GM12878 (cell line): ENCODE data around the gene BNIP1. TPM values are rescaled to one million over a fixed set of nuclear protein-coding genes. Genes with fewer than 3 reads are reported as not detected.

ENCODE experiments used
- ATAC-seq: fragments of 200-7000 bp; cut with Tn5 transposase; 3 replicates; pipeline ENCODE4 v1.9.1; 2020; ENCODE audit warnings: mild to moderate bottlenecking, moderate library complexity
- BruUV-seq: library from RNA; stranded (reverse); fragments of 400-500 nt; replicated peaks from 2 replicates; lab custom pipeline; 2021; lab: Mats Ljungman, UMichigan
- CTCF ChIA-PET: fragments of 300-600 bp; sonication (Branson Sonifier 250); formaldehyde crosslinking; extraction: SDS; loops from one replicate; lab custom pipeline; 2021; ENCODE audit warnings: inconsistent platforms; lab: Yijun Ruan, JAX
- POLR2A ChIA-PET: fragments of 350-600 bp; formaldehyde crosslinking; extraction: SDS; loops from one replicate; lab custom pipeline; 2021; ENCODE audit warnings: inconsistent platforms; lab: Charles Lee
- RAD21 ChIA-PET: fragments of 300-600 bp; sonication (Branson Sonifier 250); formaldehyde crosslinking; loops from one replicate; lab custom pipeline; 2023; ENCODE audit warnings: antibody characterized with exemption; ENCODE audit not compliant: unreplicated experiment; lab: Charles Lee
- SMC1A ChIA-PET: fragments of 300-600 bp; sonication (Branson Sonifier 250); formaldehyde crosslinking; loops from one replicate; lab custom pipeline; 2023; ENCODE audit not compliant: unreplicated experiment, uncharacterized antibody; lab: Charles Lee
- DNase-seq: peaks from one replicate; pipeline ENCODE4 v3.0.0-alpha.2; 2011; ENCODE audit warnings: low read depth, low spot score
- FAIRE-seq: peaks from 3 replicates; lab custom pipeline; 2011; peaks lifted over from hg19 to GRCh38; lab: Jason Lieb, UNC
- H2AFZ ChIP-seq: 2 replicates; pipeline ENCODE4 v1.6.0; 2011; ENCODE audit warnings: low read depth, low read length, control low read depth; ENCODE audit not compliant: control insufficient read depth
- H3K27ac ChIP-seq: 2 replicates; pipeline ENCODE4 v1.5.1; 2011; ENCODE audit warnings: control low read depth; ENCODE audit not compliant: control insufficient read depth, insufficient read depth
- H3K27me3 ChIP-seq, 2 experiments: replicated peaks in 1 of 2; 2 replicates each; pipeline versions ENCODE4 v1.6.0 to v1.6.1; 2011; ENCODE audit warnings: low read length in 1 of 2; ENCODE audit not compliant: control insufficient read depth in 2 of 2, insufficient read depth in 2 of 2
- H3K36me3 ChIP-seq, 2 experiments: 2 replicates each; pipeline ENCODE4 v1.5.1; 2011; ENCODE audit warnings: low read length in 1 of 2; ENCODE audit not compliant: control insufficient read depth in 2 of 2, insufficient read depth in 2 of 2
- H3K4me1 ChIP-seq: 2 replicates; pipeline ENCODE4 v1.6.1; 2011; ENCODE audit warnings: mild to moderate bottlenecking, low read length, moderate library complexity, mixed read lengths; ENCODE audit not compliant: control insufficient read depth, insufficient read depth
- H3K4me2 ChIP-seq: 2 replicates; pipeline ENCODE4 v1.6.0; 2011; ENCODE audit warnings: control low read depth; ENCODE audit not compliant: control insufficient read depth, insufficient read depth
- H3K4me3 ChIP-seq: fragments of 200-600 bp; sonication (generic); 2 replicates; pipeline ENCODE4 v1.5.1; 2016
- H3K79me2 ChIP-seq: 2 replicates; pipeline ENCODE4 v1.6.0; 2011; ENCODE audit warnings: low read length; ENCODE audit not compliant: control insufficient read depth, insufficient read depth
- H3K9ac ChIP-seq: 2 replicates; pipeline ENCODE4 v1.8.0; 2011; ENCODE audit warnings: low read length, control low read depth, mixed read lengths; ENCODE audit not compliant: control insufficient read depth, insufficient read depth
- H3K9me3 ChIP-seq: replicated peaks from 3 replicates; pipeline ENCODE4 v1.5.1; 2011; ENCODE audit warnings: mild to moderate bottlenecking, low read length; ENCODE audit not compliant: control insufficient read depth, insufficient read depth
- H4K20me1 ChIP-seq: 2 replicates; pipeline ENCODE4 v1.6.0; 2011; ENCODE audit not compliant: control insufficient read depth, insufficient read depth
- CBX5 ChIP-seq: sonication (generic); IDR thresholded peaks from 2 replicates; pipeline ENCODE4 v1.6.1; 2016; ENCODE audit warnings: low read depth, moderate library complexity, mild to moderate bottlenecking, inconsistent platforms
- EZH2 ChIP-seq: IDR thresholded peaks from 2 replicates; pipeline ENCODE4 v1.6.1; 2012; ENCODE audit warnings: low read depth, mild to moderate bottlenecking, control low read depth, inconsistent platforms, low read length, borderline replicate concordance; ENCODE audit not compliant: control insufficient read depth
- FOS ChIP-seq: IDR thresholded peaks from 3 replicates; pipeline ENCODE4 v1.6.1; 2011; ENCODE audit warnings: borderline replicate concordance; ENCODE audit not compliant: insufficient read length; ENCODE audit errors: extremely low read depth
- HCFC1 ChIP-seq: fragments of 150-350 bp; IDR thresholded peaks from 2 replicates; pipeline ENCODE4 v1.6.1; 2014; ENCODE audit warnings: low read length
- JUNB ChIP-seq: IDR thresholded peaks from 2 replicates; pipeline ENCODE4 v1.6.1; 2016; ENCODE audit warnings: antibody characterized with exemption, mild to moderate bottlenecking
- NFYA ChIP-seq: IDR thresholded peaks from 2 replicates; pipeline ENCODE4 v1.6.1; 2011; ENCODE audit warnings: low read depth, mild to moderate bottlenecking, low read length, improper control_type of control experiment, borderline replicate concordance
- NR2C1 ChIP-seq: fragments of 450-650 bp; IDR thresholded peaks from 2 replicates; pipeline ENCODE4 v1.6.1; 2017; ENCODE audit warnings: antibody characterized with exemption, mild to moderate bottlenecking, moderate library complexity
- NRF1 ChIP-seq: conservative IDR thresholded peaks from 2 replicates; pipeline ENCODE4 v1.6.1; 2011; ENCODE audit warnings: mild to moderate bottlenecking, low read depth, low read length, improper control_type of control experiment
- POU2F2 ChIP-seq: IDR thresholded peaks from 3 replicates; pipeline ENCODE4 v1.6.1; 2011; ENCODE audit warnings: low read depth, mild to moderate bottlenecking, low read length, borderline replicate concordance
- RB1 ChIP-seq: fragments of 450-650 bp; formaldehyde crosslinking; IDR thresholded peaks from 2 replicates; pipeline ENCODE4 v1.6.1; 2017; ENCODE audit warnings: mild to moderate bottlenecking, borderline replicate concordance
- RELA ChIP-seq: fragments of 450-650 bp; IDR thresholded peaks from 2 replicates; pipeline ENCODE4 v1.8.0; 2014; ENCODE audit warnings: borderline replicate concordance; ENCODE audit not compliant: partially characterized antibody
- SIX5 ChIP-seq: IDR thresholded peaks from 2 replicates; pipeline ENCODE4 v1.6.1; 2011; ENCODE audit warnings: mild to moderate bottlenecking, low read depth, low read length, moderate library complexity; ENCODE audit not compliant: severe bottlenecking
- SMAD1 ChIP-seq: fragments of 450-650 bp; IDR thresholded peaks from 2 replicates; pipeline ENCODE4 v1.6.1; 2018; ENCODE audit warnings: mild to moderate bottlenecking, low read depth; ENCODE audit not compliant: partially characterized antibody
- SREBF2 ChIP-seq: IDR thresholded peaks from 2 replicates; pipeline ENCODE4 v1.6.1; 2012; ENCODE audit warnings: mild to moderate bottlenecking, low read length
- SRF ChIP-seq, 2 experiments: IDR thresholded peaks; 2 replicates each; pipeline ENCODE4 v1.6.1; 2011; ENCODE audit warnings: low read depth in 2 of 2, low read length in 2 of 2, mild to moderate bottlenecking in 1 of 2, moderate library complexity in 1 of 2
- SUZ12 ChIP-seq: fragments of 200-600 bp; sonication (generic); IDR thresholded peaks from one replicate; pipeline ENCODE4 v1.6.1; 2018; ENCODE audit warnings: antibody characterized with exemption, mild to moderate bottlenecking; ENCODE audit not compliant: unreplicated experiment
- WGBS: methylation state at CpG from one replicate; pipeline ENCODE4 v1.1.6; 2016; ENCODE audit warnings: low lambda C conversion rate; ENCODE audit not compliant: insufficient replicate concordance, insufficient coverage; ENCODE audit errors: missing lambda C conversion rate; 5-methylcytosine and 5-hydroxymethylcytosine counted together
- in situ Hi-C: fragments of 300-500 bp; cut with MboI; formaldehyde crosslinking; loops from 9 replicates; pipeline ENCODE4 v1.14.3; 2018; ENCODE audit warnings: mixed read lengths
- intact Hi-C: fragments of 100-400 bp; cut with micrococcal nuclease; formaldehyde crosslinking; loops from one replicate; pipeline ENCODE4 v1.14.2; 2022; ENCODE audit not compliant: unreplicated experiment
- polyA plus RNA-seq, 11 experiments: library from polyadenylated mRNA; depleted of rRNA in 4 of 11; unstranded in 6 of 11; stranded (reverse) in 5 of 11; fragments of >200 nt; fragmentation: Nextera tagmentation in 4 of 11; fragmentation: Illumina TruSeq in 1 of 11; extraction: Ambion mirVana in 4 of 11; extraction: Trizol in 1 of 11; gene quantifications; 1 replicate in 1 of 11; 2 replicates in 10 of 11; pipeline versions ENCODE4 v1.2.1 to v1.2.3, GENCODE V29; 2011 to 2016; ENCODE audit warnings: inconsistent platforms in 2 of 11, missing spikeins in 2 of 11, low read depth in 1 of 11
- total RNA-seq, 4 experiments: library from RNA; depleted of rRNA in 3 of 4; stranded (reverse); fragments of >200 nt in 3 of 4; fragmentation: Illumina TruSeq in 1 of 4; extraction: Trizol in 1 of 4; gene quantifications; 2 replicates each; pipeline versions ENCODE4 v1.2.1 to v1.2.3, GENCODE V29; 2013 to 2021
- TF ChIP-seq, protein P1 (sequence below): IDR thresholded peaks from 2 replicates; pipeline ENCODE4 v1.6.1; 2011; ENCODE audit warnings: low read depth, low read length, improper control_type of control experiment, borderline replicate concordance
- TF ChIP-seq, protein P2 (sequence below): fragments of 450-650 bp; formaldehyde crosslinking; IDR thresholded peaks from 2 replicates; pipeline ENCODE4 v1.5.0; 2022; ENCODE audit warnings: mild to moderate bottlenecking, missing genetic modification characterization
- TF ChIP-seq, protein P3 (sequence below): IDR thresholded peaks from 2 replicates; pipeline ENCODE4 v1.6.1; 2012; ENCODE audit warnings: low read depth, low read length, improper control_type of control experiment

The BNIP1 gene
- total and polyA plus RNA-seq, 10 of the 15 experiments (the other 5 are each of a cell fraction or from before 2014, with no cell fraction given) = 20.5 to 62.5 (median 27.4) TPM

DNA sequence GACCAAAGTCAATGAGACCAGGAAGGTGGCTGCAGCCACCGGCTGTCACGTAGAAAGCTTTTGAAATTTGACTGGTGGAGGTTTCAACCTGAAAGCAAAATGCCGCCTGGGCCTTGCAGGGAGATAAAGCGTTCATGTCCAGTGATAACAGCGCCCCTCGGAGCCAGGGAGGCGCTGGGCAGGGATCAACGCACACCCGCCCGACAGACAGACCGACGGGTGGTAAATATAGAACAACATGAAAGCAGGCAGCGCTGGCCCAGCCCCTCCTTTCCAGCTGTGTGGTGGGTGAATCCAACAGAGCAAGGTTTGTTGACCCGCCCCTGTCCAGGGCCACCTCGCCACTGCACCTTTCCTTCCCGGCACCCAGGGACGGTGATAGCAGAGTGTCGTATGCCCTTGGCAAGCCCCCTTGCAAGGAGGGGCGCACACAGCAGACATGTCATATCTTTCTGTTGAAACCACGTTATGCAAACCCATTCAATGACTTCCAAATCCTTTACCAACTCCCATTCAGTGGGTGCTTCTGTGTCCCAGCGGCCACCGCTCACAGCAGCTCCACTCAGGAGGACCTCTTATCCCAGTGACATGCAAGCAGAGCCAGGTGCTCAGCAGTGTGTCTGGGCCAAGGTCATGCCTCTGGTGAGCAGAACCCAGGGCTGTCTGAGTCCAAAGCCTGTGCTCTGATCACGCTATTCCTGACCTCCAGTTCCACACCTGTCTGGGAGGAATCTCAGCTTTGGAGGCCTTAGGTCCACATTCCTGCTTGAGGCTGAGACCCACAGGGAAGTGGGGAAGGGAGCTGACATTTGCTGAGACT lies 52.0 kb downstream of the BNIP1 start:
- 51% methylated on average over 23 of the region's 23 CpGs for WGBS
- no peak for TF ChIP-seq EZH2
- no peak for TF ChIP-seq HCFC1
- no peak for TF ChIP-seq SUZ12
- no peak for TF ChIP-seq RB1
- no peak for TF ChIP-seq FOS
- no peak for TF ChIP-seq SREBF2
- TF ChIP-seq RELA = no peak
- no peak for TF ChIP-seq POU2F2
- no peak for TF ChIP-seq SIX5
- no peak for TF ChIP-seq NRF1
- TF ChIP-seq, protein P1, sequence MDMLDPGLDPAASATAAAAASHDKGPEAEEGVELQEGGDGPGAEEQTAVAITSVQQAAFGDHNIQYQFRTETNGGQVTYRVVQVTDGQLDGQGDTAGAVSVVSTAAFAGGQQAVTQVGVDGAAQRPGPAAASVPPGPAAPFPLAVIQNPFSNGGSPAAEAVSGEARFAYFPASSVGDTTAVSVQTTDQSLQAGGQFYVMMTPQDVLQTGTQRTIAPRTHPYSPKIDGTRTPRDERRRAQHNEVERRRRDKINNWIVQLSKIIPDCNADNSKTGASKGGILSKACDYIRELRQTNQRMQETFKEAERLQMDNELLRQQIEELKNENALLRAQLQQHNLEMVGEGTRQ = no peak
- TF ChIP-seq CBX5 = no peak
- TF ChIP-seq, protein P2, sequence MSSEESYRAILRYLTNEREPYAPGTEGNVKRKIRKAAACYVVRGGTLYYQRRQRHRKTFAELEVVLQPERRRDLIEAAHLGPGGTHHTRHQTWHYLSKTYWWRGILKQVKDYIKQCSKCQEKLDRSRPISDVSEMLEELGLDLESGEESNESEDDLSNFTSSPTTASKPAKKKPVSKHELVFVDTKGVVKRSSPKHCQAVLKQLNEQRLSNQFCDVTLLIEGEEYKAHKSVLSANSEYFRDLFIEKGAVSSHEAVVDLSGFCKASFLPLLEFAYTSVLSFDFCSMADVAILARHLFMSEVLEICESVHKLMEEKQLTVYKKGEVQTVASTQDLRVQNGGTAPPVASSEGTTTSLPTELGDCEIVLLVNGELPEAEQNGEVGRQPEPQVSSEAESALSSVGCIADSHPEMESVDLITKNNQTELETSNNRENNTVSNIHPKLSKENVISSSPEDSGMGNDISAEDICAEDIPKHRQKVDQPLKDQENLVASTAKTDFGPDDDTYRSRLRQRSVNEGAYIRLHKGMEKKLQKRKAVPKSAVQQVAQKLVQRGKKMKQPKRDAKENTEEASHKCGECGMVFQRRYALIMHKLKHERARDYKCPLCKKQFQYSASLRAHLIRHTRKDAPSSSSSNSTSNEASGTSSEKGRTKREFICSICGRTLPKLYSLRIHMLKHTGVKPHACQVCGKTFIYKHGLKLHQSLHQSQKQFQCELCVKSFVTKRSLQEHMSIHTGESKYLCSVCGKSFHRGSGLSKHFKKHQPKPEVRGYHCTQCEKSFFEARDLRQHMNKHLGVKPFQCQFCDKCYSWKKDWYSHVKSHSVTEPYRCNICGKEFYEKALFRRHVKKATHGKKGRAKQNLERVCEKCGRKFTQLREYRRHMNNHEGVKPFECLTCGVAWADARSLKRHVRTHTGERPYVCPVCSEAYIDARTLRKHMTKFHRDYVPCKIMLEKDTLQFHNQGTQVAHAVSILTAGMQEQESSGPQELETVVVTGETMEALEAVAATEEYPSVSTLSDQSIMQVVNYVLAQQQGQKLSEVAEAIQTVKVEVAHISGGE (CRISPR knock-in tag) = no peak
- TF ChIP-seq SRF (IDR thresholded peaks at IDR 0.05; ENCODE audit: low read depth in 2 of 2, low read length in 2 of 2) = no peak
- no peak for TF ChIP-seq SMAD1
- TF ChIP-seq, protein P3, sequence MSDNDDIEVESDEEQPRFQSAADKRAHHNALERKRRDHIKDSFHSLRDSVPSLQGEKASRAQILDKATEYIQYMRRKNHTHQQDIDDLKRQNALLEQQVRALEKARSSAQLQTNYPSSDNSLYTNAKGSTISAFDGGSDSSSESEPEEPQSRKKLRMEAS = no peak
- TF ChIP-seq JUNB = no peak
- TF ChIP-seq NR2C1 = no peak
- TF ChIP-seq NFYA = no peak
- ChIA-PET CTCF (interaction anchor here (1.1 kb wide), 1 partner anchor 9 kb away, joined by 3 read pairs; no protein-coding TSS in a partner anchor), POLR2A (no interaction called here), SMC1A (interaction anchor here (0.6 kb wide), 1 partner anchor 120 kb away, joined by 3 read pairs; no protein-coding TSS in a partner anchor), RAD21 (interaction anchor here (1.6 to 1.7 kb wide), 2 partner anchors 7 to 212 kb away, joined by 3 to 4 read pairs; partner anchors contain the start of gene ATP6V0E1)
- H3K27ac ChIP-seq = no peak overlapping the region
- H3K27me3 ChIP-seq = peaks cover 0 to 1% of the 10 kb centered on the region in 2 experiments; a peak in 1 of 4 replicates
- no peak overlapping the region for H3K4me3 ChIP-seq
- no TSS peak for BruUV-seq
- no peak overlapping the region for H2AFZ ChIP-seq
- no peaks in the 10 kb centered on the region for H3K79me2 ChIP-seq
- ATAC-seq (no peak), FAIRE-seq (no peak), DNase-seq (no peak)
- no peaks in the 10 kb centered on the region for H3K36me3 ChIP-seq
- intact Hi-C loops = no loop called here
- in situ Hi-C loops = no loop called here
- no peaks in the 10 kb centered on the region for H3K4me1 ChIP-seq
- H3K9ac ChIP-seq = no peak overlapping the region
- H3K4me2 ChIP-seq = no peak overlapping the region
- H3K9me3 ChIP-seq = no peaks in the 10 kb centered on the region; the same call in 2 of the 3 replicates
- H4K20me1 ChIP-seq = 0 out of 2 replicates have a peak, but pooled peaks cover 3% of the 10 kb centered on the region
